Retinal pigment epithelial cell (primary cell): ENCODE data around the gene MTMR2.

Experiments
- DNase-seq: peaks from one replicate; pipeline ENCODE4 v3.0.0-alpha.2; 2010; ENCODE audit warnings: low read depth
- H3K4me3 ChIP-seq: 2 replicates; pipeline ENCODE4 v1.5.1; 2011; ENCODE audit warnings: mild to moderate bottlenecking, low read length, control low read depth, moderate library complexity
- CTCF ChIP-seq: conservative IDR thresholded peaks from 2 replicates; pipeline ENCODE4 v1.5.1; 2011; ENCODE audit warnings: low read depth, low read length, control low read depth, inconsistent platforms

MTMR2 gene

GRCh38 chr11:95849087-95849825, 74.7 kb downstream of the MTMR2 start:
- peak; percentile 69 for TF ChIP-seq CTCF
- peak; percentile 79 for DNase-seq
- H3K4me3 ChIP-seq, result no peak overlapping the region

- DNase-seq, result no peak
- no peak for TF ChIP-seq CTCF
- no peak overlapping the region for H3K4me3 ChIP-seq
These were observed 78.7 kb downstream of the MTMR2 start for GRCh38 chr11:95845167-95845566.

- peak; percentile 94 for TF ChIP-seq CTCF
- DNase-seq, result peak; percentile 84
- H3K4me3 ChIP-seq, result no peak overlapping the region
These were observed 88.0 kb downstream of the MTMR2 start for GRCh38 chr11:95835768-95836488.

GRCh38 chr11:95835351-95835750, 88.6 kb downstream of the MTMR2 start:
- H3K4me3 ChIP-seq, result no peak overlapping the region
- no peak for TF ChIP-seq CTCF
- no peak for DNase-seq

- no peak for TF ChIP-seq CTCF
- DNase-seq, result no peak
These were observed 90.5 kb downstream of the MTMR2 start for GRCh38 chr11:95833378-95833777.

GRCh38 chr11:95832763-95833162, 91.1 kb downstream of the MTMR2 start:
- no peak for DNase-seq
- H3K4me3 ChIP-seq, result no peak overlapping the region
- no peak for TF ChIP-seq CTCF

More at GRCh38 chr11:95833378-95833777, 90.5 kb downstream of the MTMR2 start:
- no peak overlapping the region for H3K4me3 ChIP-seq
